ENCODE data around the gene NDUFS8.

NDUFS8 gene

DNA sequence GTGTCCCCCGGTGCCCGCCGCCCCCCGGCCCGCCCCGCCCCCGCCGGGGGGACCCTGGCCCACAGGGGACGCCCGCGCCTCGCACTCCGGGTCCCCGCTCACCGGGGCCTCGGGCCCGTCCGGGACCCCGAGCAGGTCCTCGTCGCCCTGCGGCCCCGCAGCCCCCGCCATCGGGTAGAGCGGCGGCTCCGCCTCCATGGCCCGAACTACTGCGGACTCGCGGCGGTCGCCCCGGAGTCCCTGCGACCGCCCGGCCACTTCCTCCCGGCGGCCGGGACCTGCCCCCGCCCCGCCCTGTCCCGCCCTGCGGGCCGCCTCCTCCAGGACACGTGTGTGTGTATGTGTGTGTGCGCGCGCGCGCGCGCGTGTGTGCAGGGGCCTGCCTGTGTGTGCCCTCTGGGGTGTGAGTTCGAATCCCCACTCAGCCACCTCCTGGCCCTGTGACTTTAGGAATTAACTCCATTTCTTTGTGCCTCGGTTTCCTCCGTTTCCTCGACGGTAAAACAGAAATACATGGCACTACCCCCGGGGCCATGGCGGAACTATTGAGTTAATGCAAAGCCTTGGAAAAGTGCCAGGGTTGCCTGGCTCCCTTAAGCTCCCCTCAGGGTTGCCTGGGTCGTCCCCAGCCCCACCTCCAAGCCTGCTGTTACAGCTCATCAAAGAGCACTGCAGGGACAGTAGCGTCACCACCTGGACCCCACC lies 26.5 kb upstream of the NDUFS8 start, which contains the start of gene UNC93B1:
Gene UNC93B1 (minus strand): TSS at position 252 of the 705 bp plus-strand sequence. CDS start 54 bp downstream, at position 198.
- DNase-seq, result no peak

DNA sequence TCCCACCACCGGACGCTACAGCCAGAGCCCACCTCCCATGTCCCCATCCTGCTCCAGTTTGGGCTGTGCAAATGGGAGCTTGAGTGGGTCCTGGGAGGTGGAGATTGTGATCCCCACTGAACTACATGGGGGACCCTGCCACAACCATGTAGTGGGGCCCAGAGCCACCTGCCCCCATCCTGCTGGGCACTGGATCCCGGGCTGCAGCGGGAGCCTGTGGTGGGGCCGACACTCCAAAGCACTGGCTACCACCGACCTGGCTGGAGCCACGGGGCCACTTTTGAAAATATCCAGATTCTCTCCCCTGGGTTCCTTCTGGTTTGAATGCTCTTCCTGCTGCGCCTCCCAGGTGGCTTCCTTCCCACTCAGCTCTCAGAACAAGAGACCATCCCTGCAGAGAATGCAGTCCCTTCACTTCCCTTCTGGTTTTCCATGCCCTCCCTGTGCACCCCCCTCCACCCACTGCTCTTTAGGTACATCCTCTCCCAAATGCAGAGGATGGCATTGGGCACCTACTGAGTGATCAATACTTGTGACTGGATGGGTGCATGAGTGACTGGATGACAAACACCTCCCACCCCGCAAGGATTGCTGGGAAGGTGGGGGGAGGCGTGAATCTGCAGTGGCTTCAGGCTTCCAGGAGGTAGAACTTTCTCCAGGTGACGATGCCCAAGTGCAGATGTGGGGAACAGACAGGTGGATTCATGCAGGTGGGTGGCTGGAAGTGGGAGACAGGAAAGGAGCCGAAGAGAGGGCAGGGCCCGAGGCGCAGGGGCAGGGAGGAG lies 25.7 kb upstream of the NDUFS8 start:
- DNase-seq, result no peak

DNA sequence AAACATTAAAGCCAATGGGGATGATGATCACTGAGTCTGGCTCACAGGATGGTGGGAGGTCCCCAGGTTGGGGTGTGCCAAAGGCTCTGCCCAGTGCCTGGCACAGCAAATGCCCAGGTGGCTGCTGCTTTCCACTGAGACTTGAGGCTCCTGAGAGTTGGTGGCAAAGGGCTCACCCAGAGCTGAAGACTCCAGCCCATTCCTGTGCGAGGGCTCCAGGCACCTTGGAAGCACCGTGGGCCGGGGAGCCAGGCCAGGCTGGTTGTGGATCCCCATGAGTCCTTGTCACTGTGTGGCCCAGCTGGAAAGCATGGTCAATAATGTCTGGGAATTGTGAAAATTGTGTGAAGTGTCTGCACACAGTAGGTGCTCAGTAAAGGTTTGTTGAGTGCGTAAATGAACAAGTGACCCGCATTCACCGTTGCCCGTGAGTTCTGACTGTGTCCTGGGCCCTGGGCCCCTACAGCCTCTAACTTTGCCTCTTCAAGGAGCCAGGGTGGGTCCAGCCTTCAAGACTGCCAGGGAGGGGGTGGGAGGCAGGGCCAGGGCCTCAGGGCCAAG lies 23.8 kb upstream of the NDUFS8 start:
- DNase-seq, result no peak

DNA sequence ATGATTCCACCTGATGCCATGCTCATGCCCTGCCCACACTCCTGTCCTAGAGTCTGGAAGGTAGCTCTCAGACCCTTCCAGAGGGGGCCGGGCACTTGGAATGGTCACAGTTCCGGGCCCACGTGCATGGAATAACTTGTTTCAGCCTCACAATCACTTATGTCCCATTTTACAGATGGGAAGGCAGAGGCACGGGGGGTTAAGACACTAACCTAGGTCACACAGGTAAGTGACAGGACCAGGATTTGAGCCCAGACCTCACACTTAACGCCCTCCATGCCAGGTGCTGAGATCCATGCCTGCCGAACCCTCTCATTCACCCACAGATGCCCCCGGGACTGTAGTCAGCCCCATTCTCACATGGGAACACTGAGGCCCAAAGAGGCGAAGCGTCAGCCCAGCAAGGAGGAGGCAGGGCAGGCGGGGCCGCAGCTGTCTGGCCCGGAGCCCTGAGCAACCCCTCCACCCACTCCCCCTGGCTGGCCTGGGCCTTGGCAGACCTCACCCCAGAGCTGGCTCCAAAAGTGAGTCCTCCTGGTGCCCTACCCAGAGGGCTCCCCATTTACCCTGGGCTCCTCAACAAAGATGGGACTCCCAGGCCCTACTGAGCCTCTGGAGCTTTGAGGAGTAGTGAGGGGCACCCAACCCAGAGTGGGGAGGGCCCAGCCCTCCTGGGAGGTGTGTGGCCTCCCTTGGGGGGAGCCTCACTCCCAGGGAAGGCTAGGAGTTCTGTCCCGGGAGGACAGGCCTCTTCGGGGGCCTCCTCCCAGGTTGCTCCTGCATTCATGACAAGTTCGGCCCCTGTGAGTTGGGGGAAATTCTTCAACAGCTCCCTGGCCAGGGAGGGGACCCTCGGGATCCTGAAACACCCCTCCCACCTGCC lies 22.7 kb upstream of the NDUFS8 start:
- DNase-seq, result no peak

DNA sequence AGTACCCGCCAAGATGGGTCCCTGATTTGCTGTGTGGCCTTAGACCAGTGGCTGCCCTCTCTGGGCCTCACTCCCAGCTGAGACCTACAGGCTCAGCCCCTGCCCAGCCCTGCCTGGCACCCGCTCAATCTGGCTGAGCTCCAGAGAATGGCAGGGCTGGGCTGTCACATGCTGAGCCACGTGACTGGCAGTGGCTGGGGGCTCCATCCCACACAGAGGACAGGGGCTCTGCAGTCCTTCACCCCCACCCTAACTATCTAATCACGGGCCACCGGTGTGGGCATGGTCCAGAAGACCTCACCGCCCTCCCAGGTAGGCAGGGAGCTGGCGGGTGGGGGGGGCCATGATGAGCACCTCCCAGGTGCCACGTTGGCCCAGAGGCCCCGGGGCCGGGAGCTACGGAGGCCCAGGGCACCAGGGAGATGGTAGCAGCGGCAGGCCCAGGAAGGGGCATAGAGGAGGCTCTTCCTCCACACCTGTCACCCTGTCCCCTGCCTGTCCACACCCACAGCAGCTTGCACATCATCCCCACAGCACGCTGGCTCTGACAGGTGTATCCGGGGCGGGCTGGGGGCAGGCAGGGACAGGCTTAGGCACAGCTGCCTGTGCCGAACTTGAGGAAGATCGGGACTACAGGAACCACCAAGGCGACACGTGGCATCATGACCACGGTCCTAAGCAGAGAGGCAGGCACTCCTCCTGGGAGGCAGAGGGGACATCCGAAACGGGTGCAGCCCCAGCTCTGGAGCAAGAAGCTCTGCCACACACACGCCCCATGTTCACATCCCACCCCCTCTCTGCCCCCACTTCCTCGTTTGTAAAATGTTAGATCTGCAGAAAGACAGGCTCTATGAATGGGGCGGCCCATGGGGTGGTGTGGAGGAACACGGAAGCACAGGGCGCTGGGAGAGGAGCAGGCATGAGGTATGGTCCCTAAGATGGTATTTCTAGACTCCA lies 21.8 kb upstream of the NDUFS8 start:
- DNase-seq, result no peak

DNA sequence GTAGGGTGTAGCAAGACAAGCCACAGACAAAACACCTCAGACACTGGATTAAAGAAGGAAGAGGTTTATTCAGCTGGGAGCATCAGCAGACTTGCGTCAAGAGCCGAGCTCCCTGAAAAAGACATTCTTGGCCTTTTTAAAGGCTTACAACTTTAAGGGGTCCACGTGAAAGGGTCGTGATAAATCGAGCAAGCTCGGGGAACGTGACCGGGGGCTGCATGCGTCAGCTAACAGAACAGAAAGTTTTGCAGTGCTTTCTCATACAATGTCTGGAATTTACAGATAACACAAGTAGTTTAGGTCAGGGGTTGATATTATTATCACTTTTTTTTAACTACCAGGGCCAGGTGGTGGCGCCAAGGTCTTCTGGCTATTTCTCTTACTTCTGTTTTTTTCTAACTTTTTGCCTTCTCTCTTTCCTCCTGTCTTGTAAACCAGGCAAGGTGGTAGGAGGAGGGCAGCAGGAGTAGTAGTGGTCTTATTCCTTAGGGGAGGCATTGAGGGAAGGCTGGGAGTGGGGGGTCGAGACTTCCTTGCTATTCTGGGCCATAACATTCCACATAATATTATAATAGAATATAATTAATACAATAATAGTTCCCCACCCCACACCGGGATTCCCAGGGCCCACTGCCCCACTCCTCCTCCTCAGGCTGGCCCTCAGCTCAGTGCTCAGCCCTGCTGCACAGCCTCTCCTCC lies 20.9 kb upstream of the NDUFS8 start:
- DNase-seq, result no peak

DNA sequence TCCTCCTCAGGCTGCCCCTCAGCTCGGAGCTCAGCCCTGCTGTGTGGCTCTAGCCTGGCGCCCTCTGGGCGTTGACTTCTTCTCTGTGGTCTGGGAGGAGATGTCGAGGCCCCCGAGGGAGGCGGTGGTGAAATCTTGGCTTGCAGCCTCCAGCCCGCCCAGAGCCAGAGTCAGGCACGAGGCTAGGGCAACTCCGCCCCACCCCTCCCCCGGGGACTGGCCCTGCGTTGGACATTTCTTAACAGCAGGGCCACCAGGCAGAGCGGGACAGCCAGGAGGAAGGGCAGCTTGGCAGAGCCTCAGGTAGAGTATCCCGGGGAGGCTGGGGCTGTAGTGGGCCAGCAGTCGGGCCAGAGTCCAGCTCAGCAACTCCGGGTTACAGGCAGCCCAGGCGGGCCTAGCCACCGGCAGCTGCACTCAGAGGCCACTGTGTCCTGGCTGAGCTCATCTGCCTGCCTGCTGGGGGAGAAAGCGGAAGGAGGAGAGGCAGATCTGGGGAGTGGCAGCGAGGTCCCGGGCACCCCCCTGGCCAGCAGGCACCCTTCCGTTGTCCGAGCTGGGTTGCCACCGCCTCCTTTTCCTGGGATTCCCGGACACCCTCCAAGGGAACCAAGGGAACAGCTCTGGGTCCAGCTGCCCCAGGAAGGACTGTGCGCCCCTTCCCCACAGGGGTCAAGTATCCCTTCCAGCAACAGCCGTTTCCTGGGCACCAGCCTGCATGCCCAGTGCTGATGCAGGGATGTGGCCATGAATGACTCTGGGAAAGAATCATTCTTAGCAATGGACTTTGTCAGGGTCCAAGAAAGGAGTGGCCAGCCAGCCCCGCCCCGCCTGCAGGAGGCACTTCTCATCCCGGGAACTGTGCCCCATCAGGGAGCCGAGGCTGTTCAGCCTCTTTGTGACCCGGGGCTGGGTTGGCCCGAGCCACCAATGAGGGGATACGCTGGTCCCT lies 20.1 kb upstream of the NDUFS8 start, which contains the start of gene ALDH3B1:
Gene ALDH3B1 (plus strand): TSS at position 238 of the 952 bp plus-strand sequence. CDS start 4,971 bp downstream, outside the sequence.
- DNase-seq, result no peak

DNA sequence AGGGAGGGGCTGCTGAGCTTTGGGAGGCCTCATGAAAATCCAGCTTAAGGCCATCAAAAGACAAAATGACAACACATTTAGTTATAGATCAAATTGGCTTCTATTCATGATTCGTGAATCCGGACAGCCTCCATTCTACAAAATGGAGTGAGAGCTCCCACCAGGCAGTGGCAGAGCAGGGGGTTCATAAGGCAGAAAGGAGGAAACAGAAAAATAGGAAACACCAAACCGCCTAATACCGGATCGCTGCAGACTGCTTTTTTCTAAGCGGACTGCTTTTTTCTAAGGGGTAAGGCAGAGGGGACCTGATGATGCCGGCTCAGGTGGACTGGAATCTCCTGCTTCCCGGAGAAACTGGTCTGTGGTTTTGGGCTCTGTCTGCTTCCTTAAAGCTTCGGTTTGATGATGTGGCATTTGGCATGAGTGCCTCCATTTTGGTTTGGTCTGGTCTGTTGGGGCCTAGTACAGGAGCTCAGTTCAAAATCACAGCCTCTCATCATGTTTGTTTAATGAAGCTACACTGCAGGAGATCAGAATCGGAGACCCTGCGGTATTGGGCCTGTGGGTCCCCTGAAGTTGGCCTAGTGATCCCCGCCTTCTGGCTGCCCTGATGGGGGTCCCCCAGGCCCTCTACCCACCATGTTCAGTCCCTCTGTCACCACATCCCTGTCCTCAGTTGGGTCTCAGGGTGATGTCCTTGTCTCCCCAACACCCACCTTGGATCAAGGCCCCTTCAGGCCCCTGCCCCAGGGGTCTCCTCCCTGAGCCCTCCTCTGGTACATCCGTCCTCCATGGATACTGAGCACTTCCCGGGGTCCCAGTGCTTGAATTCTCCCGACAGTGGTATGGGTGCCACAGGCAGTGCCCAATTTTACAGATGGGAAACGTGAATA lies 19.2 kb upstream of the NDUFS8 start:
- no peak for DNase-seq

DNA sequence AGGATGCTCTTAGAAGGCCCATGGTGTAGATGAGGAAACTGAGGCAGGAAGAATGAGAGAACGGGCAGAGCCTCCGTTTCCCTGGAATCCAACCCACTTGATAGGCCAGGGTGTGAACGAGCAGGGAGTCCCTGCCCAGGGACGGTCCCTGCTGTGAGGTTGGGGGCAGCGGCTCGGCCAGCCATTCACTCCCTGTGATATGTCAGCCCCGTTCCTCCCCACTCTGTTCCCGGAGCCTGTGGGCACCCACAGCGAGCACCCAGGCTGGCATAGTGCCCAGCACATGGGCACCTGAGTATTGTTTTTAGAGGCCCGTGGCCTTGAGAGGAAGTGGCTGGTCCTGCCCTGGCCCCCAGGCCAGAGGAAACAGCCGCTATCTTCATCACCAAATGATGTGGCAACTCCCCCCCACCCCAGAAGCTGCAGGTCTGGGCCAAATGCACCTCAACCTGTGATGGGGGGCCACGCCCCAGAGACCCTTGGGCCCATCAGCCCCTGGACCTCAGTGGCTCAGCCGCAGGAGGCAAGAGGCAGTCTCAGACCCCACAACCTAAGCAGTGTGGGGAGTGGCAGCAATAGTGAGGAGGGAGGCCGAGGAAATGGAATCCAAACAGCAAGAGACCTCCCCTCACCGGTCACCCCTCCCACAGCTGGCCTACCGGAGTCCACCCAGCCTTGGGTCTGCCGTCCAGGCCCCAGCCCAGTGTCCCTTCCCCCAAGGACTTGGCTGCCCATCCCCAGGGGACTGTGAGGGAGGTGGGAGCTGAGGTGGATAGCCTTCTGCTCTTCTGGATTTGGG lies 18.2 kb upstream of the NDUFS8 start:
- DNase-seq, result no peak

DNA sequence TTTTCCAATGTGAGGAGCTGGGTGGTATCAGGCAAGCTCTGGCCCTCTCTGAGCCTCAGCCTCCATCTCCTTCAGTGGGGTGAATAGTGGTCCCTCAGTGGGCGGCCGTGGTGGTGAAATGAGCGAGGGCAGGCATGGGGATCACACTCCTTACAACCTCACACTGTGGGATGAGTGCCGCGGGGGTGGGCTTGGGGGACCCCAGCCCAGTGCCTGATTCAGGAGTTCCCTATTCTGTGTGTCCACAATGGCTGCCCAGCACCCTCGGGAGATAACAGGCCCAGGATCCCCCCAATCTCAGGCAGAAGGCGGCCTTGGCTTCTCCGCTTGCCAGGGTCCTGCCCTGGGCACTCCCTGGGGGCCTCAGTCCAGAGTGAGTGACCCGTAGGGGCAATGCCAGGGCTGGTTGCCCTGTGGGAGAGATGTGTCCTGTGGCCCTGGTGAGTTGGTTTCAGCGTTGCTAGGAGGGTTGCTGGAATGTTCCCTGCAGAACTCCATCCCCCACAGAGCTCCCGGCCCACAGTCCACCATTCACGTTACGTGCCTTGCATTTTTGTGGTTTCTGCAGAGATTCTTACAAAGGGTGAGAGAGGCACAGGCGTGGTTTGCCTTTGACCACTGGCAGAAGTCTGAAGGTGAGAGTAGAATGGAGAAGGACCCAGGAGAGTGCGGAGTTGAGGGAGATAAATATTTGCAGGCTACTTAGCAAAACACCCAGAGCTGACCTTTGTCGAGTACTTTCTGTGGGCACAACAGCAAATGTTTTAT lies 17.5 kb upstream of the NDUFS8 start:
- DNase-seq, result no peak

DNA sequence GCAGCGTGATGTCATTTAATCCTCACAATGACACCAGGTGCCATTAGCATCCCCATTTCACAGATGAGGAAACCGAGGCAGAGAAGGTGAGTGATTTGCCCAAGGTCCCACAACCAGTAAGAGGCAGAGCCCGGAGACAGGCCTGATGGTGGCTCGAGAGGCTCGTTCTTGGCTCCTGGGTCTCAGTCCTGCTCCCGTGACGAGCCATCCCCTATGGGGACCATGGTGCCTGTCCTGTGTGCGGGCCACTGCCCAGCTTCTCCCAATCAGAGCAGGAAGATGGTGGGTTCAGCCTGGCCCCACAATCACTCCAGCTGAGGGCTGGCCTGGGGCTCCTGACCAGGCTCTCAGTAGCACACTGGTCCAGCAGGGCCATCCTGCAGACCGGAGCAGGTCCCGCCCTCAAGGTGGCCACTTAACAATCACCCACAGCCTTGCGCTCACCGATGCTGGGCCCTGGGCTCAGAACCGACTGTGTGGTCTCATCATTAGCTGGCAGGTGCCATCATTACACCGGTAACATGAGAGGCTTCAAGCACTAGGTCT lies 16.8 kb upstream of the NDUFS8 start:
- no peak for DNase-seq

DNA sequence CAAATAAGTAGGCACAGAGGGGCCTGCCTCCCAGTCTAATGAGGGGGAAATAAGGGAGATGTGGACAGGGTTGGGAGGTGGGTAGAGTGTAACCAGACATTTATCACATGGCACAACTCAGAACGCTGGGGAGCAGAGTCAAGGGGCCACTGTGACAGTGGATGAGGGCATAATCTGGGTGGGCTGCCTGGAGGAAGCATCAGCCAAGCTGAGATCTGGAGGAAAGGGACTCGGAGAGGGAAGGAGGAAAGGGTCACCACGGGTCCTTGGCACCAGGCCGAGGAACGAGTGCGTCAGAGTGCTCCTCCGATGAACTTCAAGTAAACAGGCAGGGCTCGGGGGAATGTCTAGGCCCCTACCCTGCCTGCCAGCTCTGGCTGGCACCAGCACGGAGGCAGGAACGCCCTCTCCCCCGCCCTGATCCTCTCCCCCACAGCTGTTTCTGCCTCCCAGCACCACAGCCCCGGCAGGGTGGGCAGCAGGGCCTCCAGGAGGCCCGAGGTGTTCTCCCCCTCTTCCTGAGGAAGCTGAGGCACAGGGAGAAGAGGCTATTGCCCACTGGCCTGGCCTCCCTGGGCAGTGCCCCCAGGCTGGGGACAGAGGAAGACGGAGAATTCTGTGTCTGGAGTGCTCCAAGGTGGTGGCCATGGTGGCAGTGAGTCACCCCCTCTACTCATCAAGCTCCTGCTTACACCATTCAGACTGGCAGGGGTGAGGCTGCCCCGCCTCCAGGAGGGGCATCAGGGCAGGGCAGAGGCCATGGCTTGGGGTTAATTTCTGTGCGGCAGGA lies 16.1 kb upstream of the NDUFS8 start:
- DNase-seq, result no peak

DNA sequence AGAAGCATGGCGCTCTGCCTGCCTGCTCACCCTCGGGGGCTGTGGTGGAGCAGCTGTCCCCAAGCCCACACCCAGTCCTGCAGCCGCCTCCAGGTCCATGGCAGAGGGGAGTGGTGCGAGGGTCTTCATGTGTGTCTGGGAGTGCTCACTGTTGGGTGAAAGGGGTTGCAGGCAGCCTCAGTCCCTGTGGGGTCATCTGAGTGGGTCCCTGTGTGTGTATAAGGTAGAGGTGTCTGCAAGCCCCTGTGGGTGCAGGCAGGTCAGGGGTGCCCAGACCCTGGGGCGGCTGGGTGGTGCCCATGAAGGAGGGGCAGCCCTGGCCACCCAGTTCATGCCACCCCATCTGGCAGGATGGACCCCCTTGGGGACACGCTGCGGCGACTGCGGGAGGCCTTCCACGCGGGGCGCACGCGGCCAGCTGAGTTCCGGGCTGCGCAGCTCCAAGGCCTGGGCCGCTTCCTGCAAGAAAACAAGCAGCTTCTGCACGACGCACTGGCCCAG lies 15.5 kb upstream of the NDUFS8 start:
- DNase-seq, result no peak

DNA sequence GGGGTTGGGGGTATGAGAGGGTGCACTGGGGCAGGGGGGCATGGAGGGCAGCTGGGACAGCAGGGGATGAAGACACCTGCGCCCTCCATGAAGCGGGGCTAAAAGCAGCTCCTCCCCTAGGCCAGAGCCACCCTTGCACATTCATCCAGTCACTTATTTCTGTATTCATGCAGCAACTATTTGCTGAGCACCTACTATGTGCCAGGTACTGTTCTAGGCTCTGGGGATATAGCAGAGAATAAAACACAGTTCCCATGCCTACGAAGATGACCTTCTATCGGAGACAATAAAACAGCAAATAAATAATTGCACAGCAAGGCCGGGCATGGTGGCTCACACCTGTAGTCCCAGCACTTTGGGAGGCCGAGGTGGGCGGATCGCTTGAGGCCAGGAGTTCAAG lies 15.0 kb upstream of the NDUFS8 start:
- no peak for DNase-seq

DNA sequence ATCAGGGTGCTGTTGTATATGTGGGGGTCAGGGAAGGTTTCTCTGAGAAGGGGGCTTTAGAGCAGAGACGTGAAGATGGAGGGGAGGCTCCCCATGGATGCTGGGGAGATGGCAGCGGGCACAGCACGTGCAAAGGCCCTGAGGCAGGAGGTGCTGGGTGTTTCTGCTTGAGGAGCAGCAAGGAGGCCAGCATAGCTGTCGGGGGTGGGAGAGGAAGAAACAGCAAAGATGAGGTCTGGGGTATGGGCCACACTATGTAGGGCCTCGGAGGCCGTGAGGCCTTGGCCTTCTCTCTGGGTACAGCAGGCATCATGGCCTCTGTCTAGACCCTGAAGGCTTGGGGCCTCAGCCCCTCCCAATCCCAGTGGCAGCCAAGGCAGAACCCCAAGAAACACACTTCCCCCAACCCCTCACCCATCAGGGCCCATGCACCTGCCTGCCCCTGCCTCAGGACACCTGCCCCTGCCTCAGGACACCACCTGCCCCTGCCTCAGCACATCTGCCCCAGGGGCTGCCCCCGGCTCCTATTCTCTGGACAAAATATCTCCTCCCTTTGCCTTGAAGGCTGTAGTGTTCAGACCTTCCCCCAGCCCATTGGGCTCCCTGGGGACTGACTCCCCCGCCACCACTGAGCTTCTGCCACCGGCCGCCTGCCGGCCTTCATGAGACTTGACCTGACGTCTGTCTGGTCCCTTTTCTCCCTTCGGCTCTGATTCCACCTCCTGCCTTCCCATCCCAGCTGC lies 14.1 kb upstream of the NDUFS8 start:
- DNase-seq, result no peak
